OCI-LY1 (cell line): Measurements from ENCODE around the gene EMSY.

ENCODE experiments used
- H2AFZ ChIP-seq: fragments of 200-600 bp; sonication (generic), shearing (Covaris generic); 2 replicates; pipeline ENCODE4 v1.6.0; 2014; ENCODE audit warnings: antibody characterized with exemption, mild to moderate bottlenecking, low read length
- H3F3A ChIP-seq: fragments of 200-600 bp; sonication (generic), shearing (Covaris generic); 2 replicates; pipeline ENCODE4 v1.6.0; 2014; ENCODE audit warnings: mild to moderate bottlenecking, antibody characterized with exemption, low read length, moderate library complexity; ENCODE audit not compliant: insufficient read depth
- H3K27ac ChIP-seq: fragments of 200-600 bp; sonication (generic); 2 replicates; pipeline ENCODE4 v1.5.1; 2014; ENCODE audit warnings: low read length, mixed run types, mild to moderate bottlenecking, low read depth; ENCODE audit not compliant: poor library complexity, severe bottlenecking
- H3K27me3 ChIP-seq: fragments of 200-600 bp; sonication (generic); 2 replicates; pipeline ENCODE4 v1.6.0; 2014; ENCODE audit warnings: antibody characterized with exemption, mild to moderate bottlenecking, low read length, moderate library complexity; ENCODE audit not compliant: insufficient read depth
- H3K36me3 ChIP-seq: fragments of 200-600 bp; sonication (generic); 2 replicates; pipeline ENCODE4 v1.6.1; 2014; ENCODE audit warnings: mild to moderate bottlenecking, antibody characterized with exemption, low read length, moderate library complexity, mixed read lengths; ENCODE audit not compliant: insufficient read depth
- H3K4me1 ChIP-seq: fragments of 200-600 bp; sonication (generic); 2 replicates; pipeline ENCODE4 v1.5.1; 2014; ENCODE audit warnings: mild to moderate bottlenecking, low read length, moderate library complexity; ENCODE audit not compliant: insufficient read depth, severe bottlenecking
- H3K4me2 ChIP-seq: fragments of 200-600 bp; sonication (generic), shearing (Covaris generic); 2 replicates; pipeline ENCODE4 v1.6.1; 2014; ENCODE audit warnings: low read length
- H3K4me3 ChIP-seq: fragments of 200-600 bp; sonication (generic); 2 replicates; pipeline ENCODE4 v1.5.1; 2014; ENCODE audit warnings: low read length, low read depth, mild to moderate bottlenecking, mixed read lengths; ENCODE audit not compliant: poor library complexity, severe bottlenecking
- H3K79me2 ChIP-seq: fragments of 200-600 bp; shearing (Covaris generic); 2 replicates; pipeline ENCODE4 v1.6.1; 2016; ENCODE audit warnings: mixed run types, low read length, mixed read lengths; ENCODE audit not compliant: insufficient read depth
- H3K9ac ChIP-seq: fragments of 200-600 bp; sonication (generic), shearing (Covaris generic); 2 replicates; pipeline ENCODE4 v1.6.1; 2014; ENCODE audit warnings: mild to moderate bottlenecking, low read length, mixed read lengths
- H3K9me2 ChIP-seq: fragments of 200-600 bp; sonication (generic), shearing (Covaris generic); 2 replicates; pipeline ENCODE4 v1.6.1; 2014; ENCODE audit warnings: low read depth, mild to moderate bottlenecking, low read length, mixed read lengths
- H3K9me3 ChIP-seq: fragments of 200-600 bp; shearing (Covaris generic); 2 replicates; pipeline ENCODE4 v1.6.1; 2014; ENCODE audit warnings: low read length, mixed read lengths
- H4K20me1 ChIP-seq: fragments of 200-600 bp; sonication (generic), shearing (Covaris generic); 2 replicates; pipeline ENCODE4 v1.6.0; 2016; ENCODE audit warnings: mild to moderate bottlenecking, low read length; ENCODE audit not compliant: insufficient read depth
- CTCF ChIP-seq: fragments of 200-600 bp; sonication (generic), shearing (Covaris generic); IDR thresholded peaks from 2 replicates; pipeline ENCODE4 v1.5.1; 2017; ENCODE audit warnings: mild to moderate bottlenecking, antibody characterized with exemption, low read length, moderate library complexity, mixed read lengths
- EZH2 ChIP-seq: fragments of 200-600 bp; sonication (generic), shearing (Covaris generic); IDR thresholded peaks from 2 replicates; pipeline ENCODE4 v1.8.0; 2017; ENCODE audit warnings: borderline replicate concordance, mixed run types, mild to moderate bottlenecking, antibody characterized with exemption, low read length, moderate library complexity, mixed read lengths

The EMSY gene

GRCh38 chr11:76444384-76445120, at the start of gene EMSY:
EMSY (plus strand) TSS chr11:76445018; CDS start chr11:76446939, 1,921 bp downstream.
- peak within 1 kb of the TSS; percentile 75 for H3K27ac ChIP-seq
- H3K9me3 ChIP-seq = no peaks in the 10 kb centered on the region
- no peaks in the 10 kb centered on the region for H3K27me3 ChIP-seq
- no peak for TF ChIP-seq EZH2
- TF ChIP-seq CTCF = no peak
- peak within 1 kb of the TSS; percentile 58; the same call in 1 of the 2 replicates for H2AFZ ChIP-seq
- H3K9ac ChIP-seq = peak within 1 kb of the TSS; percentile 98
- H3K4me1 ChIP-seq = peaks cover 16% of the 10 kb centered on the region
- peak within 1 kb of the TSS; percentile 90 for H3K4me3 ChIP-seq
- H4K20me1 ChIP-seq = no peaks in the 10 kb centered on the region
- peaks cover 34% of the 10 kb centered on the region for H3K79me2 ChIP-seq
- no peaks in the 10 kb centered on the region for H3K9me2 ChIP-seq
- H3K36me3 ChIP-seq = peaks cover 36% of the 10 kb centered on the region
- peak within 1 kb of the TSS; percentile 94 for H3K4me2 ChIP-seq
- no peaks in the 10 kb centered on the region for H3F3A ChIP-seq

GRCh38 chr11:76395296-76395695, 49.5 kb upstream of the EMSY start:
- H3K9me3 ChIP-seq = no peaks in the 10 kb centered on the region
- TF ChIP-seq CTCF = no peak
- H3K27ac ChIP-seq = no peak overlapping the region
- H3K4me1 ChIP-seq = no peaks in the 10 kb centered on the region
- no peaks in the 10 kb centered on the region; the same call in 1 of the 2 replicates for H3K27me3 ChIP-seq
- no peaks in the 10 kb centered on the region for H3K36me3 ChIP-seq
- no peaks in the 10 kb centered on the region for H4K20me1 ChIP-seq
- no peaks in the 10 kb centered on the region for H3K79me2 ChIP-seq
- H3K9ac ChIP-seq = no peak overlapping the region
- no peaks in the 10 kb centered on the region for H3F3A ChIP-seq
- H3K9me2 ChIP-seq = no peaks in the 10 kb centered on the region
- H3K4me2 ChIP-seq = no peak overlapping the region
- H2AFZ ChIP-seq = no peak overlapping the region
- no peak overlapping the region for H3K4me3 ChIP-seq

- no peak overlapping the region for H3K4me2 ChIP-seq
- no peaks in the 10 kb centered on the region for H3K9me2 ChIP-seq
- no peaks in the 10 kb centered on the region for H3K79me2 ChIP-seq
- H3K36me3 ChIP-seq = no peaks in the 10 kb centered on the region
- H3K27me3 ChIP-seq = no peaks in the 10 kb centered on the region; the same call in 1 of the 2 replicates
- no peaks in the 10 kb centered on the region for H4K20me1 ChIP-seq
- no peaks in the 10 kb centered on the region for H3F3A ChIP-seq
- no peaks in the 10 kb centered on the region for H3K9me3 ChIP-seq
- H3K27ac ChIP-seq = no peak overlapping the region
- no peak overlapping the region for H3K4me3 ChIP-seq
- TF ChIP-seq CTCF = no peak
- no peak overlapping the region for H2AFZ ChIP-seq
- no peak overlapping the region for H3K9ac ChIP-seq
- no peaks in the 10 kb centered on the region for H3K4me1 ChIP-seq
Measured at GRCh38 chr11:76397383-76397782, 47.4 kb upstream of the EMSY start.
